Measurements from ENCODE around the gene HDDC2. TPM values are rescaled to one million over a fixed set of nuclear protein-coding genes. Genes with fewer than 3 reads are reported as not detected.

The HDDC2 gene
- total RNA-seq = 62.9 and 70.6 TPM in 2 replicates

- no peak for DNase-seq (ENCODE audit: low read depth)
These were observed at the start of gene HDDC2 for GRCh38 chr6:125301435-125302391. HDDC2 (minus strand) TSS chr6:125301967; CDS start chr6:125301932, 35 bp downstream.

GRCh38 chr6:125346926-125347563 lies 45.3 kb upstream of the HDDC2 start:
- DNase-seq (ENCODE audit: low read depth) = no peak

GRCh38 chr6:125346201-125346925 lies 44.6 kb upstream of the HDDC2 start:
- no peak for DNase-seq (ENCODE audit: low read depth)

GRCh38 chr6:125341460-125341859 lies 39.7 kb upstream of the HDDC2 start:
- no peak for DNase-seq (ENCODE audit: low read depth)

GRCh38 chr6:125340991-125341390 lies 39.2 kb upstream of the HDDC2 start:
- no peak for DNase-seq (ENCODE audit: low read depth)

- no peak for DNase-seq (ENCODE audit: low read depth)
These were observed 38.5 kb upstream of the HDDC2 start for GRCh38 chr6:125340175-125340835.

- DNase-seq (ENCODE audit: low read depth) = no peak
These were observed 37.9 kb upstream of the HDDC2 start for GRCh38 chr6:125339653-125340052.

- DNase-seq (ENCODE audit: low read depth) = no peak
These were observed 36.6 kb upstream of the HDDC2 start for GRCh38 chr6:125338381-125338780.

- no peak for DNase-seq (ENCODE audit: low read depth)
These were observed 35.9 kb upstream of the HDDC2 start for GRCh38 chr6:125337706-125338105.

GRCh38 chr6:125332664-125333063 lies 30.9 kb upstream of the HDDC2 start:
- DNase-seq (ENCODE audit: low read depth) = no peak

GRCh38 chr6:125325586-125325985 lies 23.8 kb upstream of the HDDC2 start:
- DNase-seq (ENCODE audit: low read depth) = no peak

GRCh38 chr6:125323376-125323775 lies 21.6 kb upstream of the HDDC2 start:
- no peak for DNase-seq (ENCODE audit: low read depth)

GRCh38 chr6:125316621-125317020 lies 14.9 kb upstream of the HDDC2 start:
- DNase-seq (ENCODE audit: low read depth) = no peak

- DNase-seq (ENCODE audit: low read depth) = no peak
These were observed 13.8 kb upstream of the HDDC2 start for GRCh38 chr6:125315548-125315947.

- peak; percentile 46 for DNase-seq (ENCODE audit: low read depth)
These were observed 12.3 kb upstream of the HDDC2 start for GRCh38 chr6:125314009-125314581.

- DNase-seq (ENCODE audit: low read depth) = no peak
These were observed 11.2 kb upstream of the HDDC2 start for GRCh38 chr6:125312950-125313349.

GRCh38 chr6:125312478-125312877 lies 10.7 kb upstream of the HDDC2 start:
- DNase-seq (ENCODE audit: low read depth) = peak; percentile 65

- DNase-seq (ENCODE audit: low read depth) = peak; percentile 72
These were observed 9.4 kb upstream of the HDDC2 start for GRCh38 chr6:125310994-125311649.

GRCh38 chr6:125307964-125308615 lies 6.3 kb upstream of the HDDC2 start:
- DNase-seq (ENCODE audit: low read depth) = no peak

- peak; percentile 85 for DNase-seq (ENCODE audit: low read depth)
These were observed 5.5 kb upstream of the HDDC2 start for GRCh38 chr6:125307150-125307838.
